Amygdala (tissue), 56 donors: ENCODE data around the gene PDIK1L.

Experiments
- DNase-seq, 56 donors: peaks; one replicate each; lab custom pipeline; 2025; lab: John Stamatoyannopoulos, UW

The PDIK1L gene

DNA sequence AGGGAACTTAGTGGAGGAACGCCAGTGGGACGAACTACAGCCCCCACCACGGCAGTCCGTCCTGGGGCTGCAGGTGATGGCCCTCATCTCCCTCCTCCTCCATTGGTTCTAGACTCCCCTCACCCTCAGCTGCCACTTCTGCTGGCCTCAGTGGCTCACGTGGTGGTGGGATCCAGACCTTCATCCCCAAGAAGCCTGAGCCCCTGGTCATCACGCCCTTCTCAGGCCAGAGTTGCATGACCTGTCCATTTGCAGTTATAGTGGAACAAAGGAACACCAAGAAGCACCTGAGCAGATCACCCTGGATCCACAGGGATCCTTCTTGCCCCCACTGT lies 34.3 kb downstream of the PDIK1L start:
- DNase-seq, result no peak

GRCh38 chr1:26148887-26149286 lies 37.3 kb downstream of the PDIK1L start:
- DNase-seq, result no peak

- no peak for DNase-seq
Measured at GRCh38 chr1:26153966-26154532, 42.4 kb downstream of the PDIK1L start.

DNA sequence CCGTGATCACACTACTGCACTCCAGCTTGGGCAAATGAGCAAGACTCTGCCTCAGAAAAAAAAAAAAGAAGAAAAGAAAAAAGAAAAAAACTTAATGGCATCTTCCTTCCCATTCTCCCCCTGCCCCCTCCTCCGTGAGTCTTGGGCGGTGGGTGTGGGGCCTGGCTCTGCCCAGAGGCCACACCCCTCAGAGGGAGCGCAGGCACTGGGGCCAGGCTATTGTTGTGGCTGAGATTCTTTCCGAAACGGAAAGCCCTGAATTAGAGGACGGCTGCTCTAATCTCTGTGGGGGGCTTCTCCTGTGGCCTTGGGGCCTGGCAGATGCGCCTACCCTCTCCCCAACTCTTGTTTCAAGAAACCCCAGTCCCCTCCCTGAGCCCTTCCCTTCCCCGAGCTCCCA lies 43.1 kb downstream of the PDIK1L start:
- DNase-seq, result no peak

GRCh38 chr1:26155370-26156284 lies 44.0 kb downstream of the PDIK1L start:
- DNase-seq, result no peak

DNA sequence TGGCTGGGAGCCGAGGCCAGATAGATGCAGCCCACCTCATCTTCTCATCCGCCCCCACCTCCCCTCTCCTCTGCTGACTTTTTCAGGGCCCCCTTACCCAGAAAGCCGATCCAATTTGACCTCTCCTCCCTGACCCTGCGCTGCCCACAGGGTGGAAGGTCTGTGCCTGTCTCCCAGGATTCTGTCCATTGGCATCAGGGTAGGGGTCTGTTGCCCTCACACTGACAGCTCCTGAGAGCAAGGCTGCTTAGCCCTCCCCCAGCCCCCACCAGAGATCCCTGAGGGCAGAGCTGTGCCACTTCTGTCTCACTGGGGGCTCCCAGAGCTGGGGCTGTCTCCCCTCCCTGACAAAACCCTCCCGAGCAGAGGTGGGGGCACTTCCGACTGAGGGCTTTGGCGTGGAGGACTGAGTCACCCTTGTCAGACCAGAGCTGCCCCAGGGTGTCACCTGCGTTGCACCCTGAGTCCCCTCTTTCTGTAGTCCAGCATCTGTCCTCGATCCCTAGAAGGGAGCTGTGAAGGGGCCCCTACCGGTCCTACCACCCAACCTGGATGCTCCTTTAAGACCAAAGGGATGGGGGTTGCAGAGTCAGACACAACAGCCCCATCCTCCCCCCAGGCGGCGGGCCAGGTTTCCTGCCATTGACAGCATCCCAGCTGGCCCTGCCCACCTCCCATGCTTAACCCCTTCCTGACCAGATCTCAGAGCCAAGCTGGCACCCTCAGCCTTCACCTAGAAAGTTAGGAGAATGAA lies 44.8 kb downstream of the PDIK1L start:
- peak in 12 of 56 donors; percentile 7 to 41 (median 27) for DNase-seq

DNA sequence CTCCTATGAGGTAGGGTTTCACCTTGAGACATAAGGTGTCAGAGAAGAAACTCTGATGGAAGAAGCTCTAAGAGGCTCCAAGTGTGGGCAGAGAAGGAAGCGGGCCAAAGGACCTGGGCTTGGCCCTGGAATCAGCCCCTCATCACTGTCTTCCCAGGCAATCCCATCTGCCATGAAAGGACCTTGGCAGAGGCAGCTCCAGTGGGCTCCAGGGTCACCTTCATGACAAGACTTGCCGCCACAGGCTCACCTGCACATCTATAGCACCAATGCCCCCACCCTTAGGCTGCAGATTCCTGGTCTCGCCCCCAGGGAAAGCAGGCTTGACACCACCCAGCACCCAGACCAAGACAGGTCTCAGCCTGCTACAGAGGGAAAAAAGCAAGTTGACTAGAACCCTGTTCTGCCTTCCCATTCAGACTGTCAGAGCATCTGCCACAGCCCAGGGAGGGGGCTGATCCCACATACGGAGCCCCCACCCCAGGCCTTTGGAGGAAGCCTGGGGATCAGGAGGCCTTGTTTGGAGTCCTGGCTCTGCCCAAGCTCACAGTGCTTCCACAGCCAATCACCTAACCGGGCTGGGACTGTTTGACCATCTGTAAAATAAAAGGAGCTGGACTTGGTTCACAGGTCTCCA lies 46.8 kb downstream of the PDIK1L start:
- DNase-seq, result no peak

GRCh38 chr1:26158908-26159742 lies 47.5 kb downstream of the PDIK1L start, which contains the start of gene FAM110D:
Gene FAM110D, plus strand, starts transcription at chr1:26159079. Its CDS starts 2,213 bp downstream, at chr1:26161292.
- no peak for DNase-seq

DNA sequence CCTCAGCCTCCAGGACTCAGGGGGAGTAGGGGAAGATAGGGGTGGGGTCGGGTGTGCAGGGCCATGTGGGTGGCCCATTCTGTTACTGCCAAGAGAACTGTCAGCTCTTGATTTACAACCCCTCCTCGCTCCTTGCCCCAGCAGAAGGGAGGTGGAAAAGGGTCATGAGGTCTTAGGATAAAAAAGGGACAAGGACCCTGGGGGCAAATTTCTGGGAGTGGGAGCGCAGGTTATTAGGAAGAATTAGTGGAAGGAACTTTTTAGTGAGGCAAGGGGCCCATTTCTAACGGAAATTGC lies 48.1 kb downstream of the PDIK1L start:
- no peak for DNase-seq

- DNase-seq, result no peak
Measured at GRCh38 chr1:26160527-26161414, 49.1 kb downstream of the PDIK1L start.

DNA sequence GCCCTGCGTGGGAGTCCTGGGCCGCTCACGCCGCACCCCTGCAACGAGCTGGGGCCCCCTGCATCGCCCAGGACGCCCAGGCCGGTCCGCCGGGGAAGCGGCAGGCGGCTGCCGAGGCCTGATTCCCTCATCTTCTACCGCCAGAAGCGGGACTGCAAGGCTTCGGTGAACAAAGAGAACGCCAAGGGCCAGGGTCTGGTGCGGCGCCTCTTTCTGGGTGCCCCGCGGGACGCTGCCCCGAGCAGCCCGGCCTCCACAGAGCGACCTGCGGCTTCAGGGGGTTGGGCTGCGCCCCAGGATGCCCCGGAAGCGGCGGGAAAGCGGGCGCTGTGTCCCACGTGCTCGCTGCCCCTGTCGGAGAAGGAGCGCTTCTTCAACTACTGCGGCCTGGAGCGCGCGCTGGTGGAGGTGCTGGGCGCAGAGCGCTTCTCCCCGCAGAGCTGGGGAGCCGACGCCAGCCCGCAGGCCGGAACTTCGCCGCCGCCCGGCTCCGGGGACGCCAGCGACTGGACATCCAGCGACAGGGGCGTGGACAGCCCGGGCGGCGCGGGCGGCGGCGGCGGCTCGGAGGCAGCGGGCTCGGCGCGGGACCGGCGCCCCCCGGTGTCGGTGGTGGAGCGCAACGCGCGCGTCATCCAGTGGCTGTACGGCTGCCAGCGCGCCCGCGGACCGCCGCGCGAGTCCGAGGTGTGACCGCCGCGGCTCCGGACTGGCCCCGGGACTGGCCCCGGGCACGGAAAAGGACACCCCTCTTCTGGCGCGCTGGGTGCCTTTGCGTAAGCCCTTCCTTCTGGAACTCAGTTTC lies 50.0 kb downstream of the PDIK1L start:
- DNase-seq, result peak in 36 of 56 donors; percentile 7 to 76 (median 48)

GRCh38 chr1:26162220-26162709 lies 50.6 kb downstream of the PDIK1L start:
- no peak for DNase-seq

- no peak for DNase-seq
Measured at GRCh38 chr1:26163684-26164035, 52.0 kb downstream of the PDIK1L start.

GRCh38 chr1:26164036-26164860 lies 52.6 kb downstream of the PDIK1L start:
- DNase-seq, result peak in 21 of 56 donors; percentile 10 to 68 (median 23)

GRCh38 chr1:26164861-26165842 lies 53.5 kb downstream of the PDIK1L start:
- no peak for DNase-seq

DNA sequence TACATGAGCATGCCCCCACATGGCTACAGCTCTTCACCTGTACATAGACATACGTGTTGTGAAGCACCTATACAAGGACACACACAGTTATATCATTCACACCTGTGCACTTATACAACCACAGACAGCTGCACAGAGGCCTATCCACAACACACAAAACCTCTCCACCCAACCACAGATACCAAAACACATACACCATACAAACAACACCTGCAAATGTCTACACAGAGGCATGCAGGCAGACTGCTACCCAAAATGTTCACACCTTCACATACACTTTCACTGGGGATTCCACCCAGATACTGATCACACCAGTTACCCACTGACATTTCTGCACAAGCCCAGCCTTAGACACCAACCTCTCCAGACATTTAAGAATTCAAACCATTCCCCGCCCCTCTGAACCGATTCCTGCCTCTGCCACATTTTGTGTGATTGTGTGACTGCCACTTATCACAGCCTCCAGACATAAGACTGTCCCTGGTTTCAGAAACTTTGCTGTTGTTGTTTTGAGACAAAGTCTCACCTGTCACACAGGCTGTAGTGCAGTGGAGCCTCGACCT lies 55.2 kb downstream of the PDIK1L start:
- no peak for DNase-seq
